Measurements from ENCODE around the gene GSTM3.
"Not testable (repeated sequence)": the region's sequence is repeated elsewhere in the genome, so short reads cannot be mapped to it uniquely, and the experiment has no call there.

GRCh38 chr1:109695138-109695537 is 45.7 kb downstream of the GSTM3 start:
- TF ChIP-seq EZH2 (IDR thresholded peaks at IDR 0.05; ENCODE audit: insufficient read depth, poor library complexity, severe bottlenecking); EZH2phosphoT487 (IDR thresholded peaks at IDR 0.05; ENCODE audit: insufficient read depth, low read depth): not testable (repeated sequence)
